ENCODE results near the gene PBX4.

DNA sequence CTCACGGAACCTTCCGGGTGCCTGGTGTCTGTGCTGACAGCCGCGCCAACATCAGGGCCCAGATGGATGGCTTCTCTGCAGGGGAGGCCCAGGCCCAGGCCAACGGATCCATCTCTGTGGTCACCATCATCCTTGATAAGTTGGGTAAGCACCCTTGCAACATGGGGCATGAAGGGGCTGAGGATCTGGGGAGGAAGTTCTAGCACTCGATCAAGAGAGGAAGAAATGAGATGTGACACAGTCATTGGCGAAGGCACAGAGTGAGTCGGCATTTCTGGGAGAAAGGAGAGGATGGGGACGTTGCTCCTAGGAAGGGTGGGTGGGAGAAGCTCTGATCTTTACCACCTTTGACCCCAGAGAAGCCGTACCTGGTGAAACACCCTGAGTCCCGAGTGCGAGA is 76.0 kb downstream of the PBX4 start:
- TF ChIP-seq, protein P1, sequence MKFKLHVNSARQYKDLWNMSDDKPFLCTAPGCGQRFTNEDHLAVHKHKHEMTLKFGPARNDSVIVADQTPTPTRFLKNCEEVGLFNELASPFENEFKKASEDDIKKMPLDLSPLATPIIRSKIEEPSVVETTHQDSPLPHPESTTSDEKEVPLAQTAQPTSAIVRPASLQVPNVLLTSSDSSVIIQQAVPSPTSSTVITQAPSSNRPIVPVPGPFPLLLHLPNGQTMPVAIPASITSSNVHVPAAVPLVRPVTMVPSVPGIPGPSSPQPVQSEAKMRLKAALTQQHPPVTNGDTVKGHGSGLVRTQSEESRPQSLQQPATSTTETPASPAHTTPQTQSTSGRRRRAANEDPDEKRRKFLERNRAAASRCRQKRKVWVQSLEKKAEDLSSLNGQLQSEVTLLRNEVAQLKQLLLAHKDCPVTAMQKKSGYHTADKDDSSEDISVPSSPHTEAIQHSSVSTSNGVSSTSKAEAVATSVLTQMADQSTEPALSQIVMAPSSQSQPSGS (IDR thresholded peaks at IDR 0.05; ENCODE audit: low read length) = no peak
- TF ChIP-seq FOS (IDR thresholded peaks at IDR 0.05; ENCODE audit: borderline replicate concordance, extremely low read depth, insufficient read length) = no peak
